Measurements from ENCODE around the gene RASGRF2. TPM values are rescaled to one million over a fixed set of nuclear protein-coding genes. Genes with fewer than 3 reads are reported as not detected.

Gene RASGRF2
- total RNA-seq, 1 donor from 2014 or later: 0.58 TPM

DNA sequence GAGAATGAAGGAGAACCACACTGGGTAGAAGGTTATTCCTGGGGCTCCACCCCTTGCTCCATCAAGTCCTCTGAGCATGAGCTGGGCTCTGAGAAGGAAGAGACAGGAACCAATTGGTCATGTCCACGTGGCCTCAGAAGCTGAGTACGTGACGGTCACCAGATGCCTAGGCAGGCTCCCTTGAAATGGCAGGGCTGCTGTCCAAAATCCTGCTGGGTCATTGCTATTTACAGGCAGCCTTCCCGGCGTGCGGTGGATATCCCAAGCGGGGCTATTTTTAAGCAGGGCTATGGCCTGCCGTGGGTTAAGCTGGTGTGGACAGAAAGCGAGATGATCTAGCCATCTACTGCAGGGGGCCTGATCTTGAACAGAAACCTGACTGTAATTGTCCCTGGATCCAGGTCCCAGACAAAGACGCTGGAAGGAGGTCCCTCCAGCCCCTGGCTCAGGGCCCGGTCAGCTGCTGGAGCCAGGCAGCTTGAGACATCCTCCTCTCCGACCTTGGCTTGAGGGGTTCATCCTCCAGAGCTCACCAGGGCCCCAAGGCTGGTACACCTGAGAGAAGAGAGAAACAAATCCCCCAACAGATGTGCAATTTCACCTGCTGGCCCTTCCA, 272.4 kb downstream of the RASGRF2 start:
- ATAC-seq (peak; percentile 30), DNase-seq (ENCODE audit: low spot score) (peak; percentile 51)

DNA sequence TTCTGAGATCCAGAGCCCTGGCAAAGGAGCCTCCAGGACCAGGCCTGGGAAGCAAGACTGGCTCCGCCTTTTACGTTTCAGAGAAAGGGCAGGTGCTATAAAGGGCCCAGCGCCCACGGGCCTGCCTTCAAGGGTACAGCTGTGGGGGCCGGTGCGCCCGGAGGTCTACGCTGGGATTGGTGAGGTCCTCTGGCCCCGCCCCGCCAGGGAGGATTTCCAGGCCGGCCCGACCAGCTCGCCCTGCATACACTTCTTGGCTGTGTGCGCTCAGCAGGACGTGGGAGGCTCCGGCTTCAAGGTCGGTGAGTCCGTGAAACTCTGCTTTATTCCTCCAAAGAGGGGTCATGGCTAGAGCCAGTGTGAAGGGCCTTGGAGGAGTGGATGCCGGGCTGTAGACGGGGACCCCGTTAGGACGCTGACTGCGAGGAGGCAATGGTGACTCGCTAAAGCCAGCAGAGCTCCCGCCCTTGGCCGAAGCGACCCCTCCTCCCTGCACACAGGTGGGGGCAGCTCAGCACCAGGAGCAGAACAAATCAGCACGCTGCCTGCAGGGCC, 273.0 kb downstream of the RASGRF2 start, which contains the start of gene CKMT2:
TSS of gene CKMT2 (plus strand) at position 243 of the 555 bp plus-strand sequence. CDS start 17,811 bp downstream, outside the sequence.
- ATAC-seq: peak; percentile 77
- peak; percentile 58 for DNase-seq (ENCODE audit: low spot score)

DNA sequence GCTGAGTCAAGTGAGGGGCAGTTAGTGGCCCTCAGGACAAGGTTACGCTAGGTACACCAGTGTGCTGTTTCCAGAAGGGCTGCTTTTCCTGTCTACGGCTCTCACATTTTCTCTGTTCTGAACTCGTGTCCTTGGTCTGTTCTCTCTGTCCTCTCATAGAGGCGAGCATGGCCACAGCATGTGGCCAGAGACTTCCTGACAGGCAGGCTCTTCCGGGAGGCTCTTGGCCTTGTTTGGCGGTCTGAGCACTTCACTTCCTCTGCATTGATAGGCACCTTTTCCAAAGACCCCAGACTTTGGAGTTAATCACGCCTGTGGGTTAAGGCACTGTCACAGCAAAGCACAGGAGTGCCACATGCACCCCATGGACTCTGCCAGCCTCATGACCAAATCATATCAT, 274.1 kb downstream of the RASGRF2 start:
- ATAC-seq (no peak), DNase-seq (ENCODE audit: low spot score) (no peak)

DNA sequence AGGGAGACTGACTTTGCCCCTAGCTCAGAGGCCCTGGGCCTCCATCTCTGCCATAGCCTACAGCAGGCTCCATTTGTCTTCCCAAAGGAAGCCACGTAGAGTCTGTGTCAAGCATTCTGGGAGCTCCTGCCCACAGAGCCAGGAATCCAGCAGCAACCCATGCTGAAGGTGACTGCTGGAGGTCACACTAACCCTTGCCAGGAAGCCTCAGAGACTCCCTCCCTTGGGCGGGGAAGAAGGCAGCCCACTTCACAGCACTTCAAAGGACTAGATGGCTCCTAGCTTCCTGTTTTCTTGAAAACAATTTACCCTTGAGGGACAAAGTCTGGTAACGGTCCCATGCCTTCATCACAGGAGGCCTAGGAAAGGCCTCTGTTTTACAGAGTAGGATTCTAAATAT, 274.6 kb downstream of the RASGRF2 start:
- DNase-seq (ENCODE audit: low spot score) (no peak), ATAC-seq (no peak)

DNA sequence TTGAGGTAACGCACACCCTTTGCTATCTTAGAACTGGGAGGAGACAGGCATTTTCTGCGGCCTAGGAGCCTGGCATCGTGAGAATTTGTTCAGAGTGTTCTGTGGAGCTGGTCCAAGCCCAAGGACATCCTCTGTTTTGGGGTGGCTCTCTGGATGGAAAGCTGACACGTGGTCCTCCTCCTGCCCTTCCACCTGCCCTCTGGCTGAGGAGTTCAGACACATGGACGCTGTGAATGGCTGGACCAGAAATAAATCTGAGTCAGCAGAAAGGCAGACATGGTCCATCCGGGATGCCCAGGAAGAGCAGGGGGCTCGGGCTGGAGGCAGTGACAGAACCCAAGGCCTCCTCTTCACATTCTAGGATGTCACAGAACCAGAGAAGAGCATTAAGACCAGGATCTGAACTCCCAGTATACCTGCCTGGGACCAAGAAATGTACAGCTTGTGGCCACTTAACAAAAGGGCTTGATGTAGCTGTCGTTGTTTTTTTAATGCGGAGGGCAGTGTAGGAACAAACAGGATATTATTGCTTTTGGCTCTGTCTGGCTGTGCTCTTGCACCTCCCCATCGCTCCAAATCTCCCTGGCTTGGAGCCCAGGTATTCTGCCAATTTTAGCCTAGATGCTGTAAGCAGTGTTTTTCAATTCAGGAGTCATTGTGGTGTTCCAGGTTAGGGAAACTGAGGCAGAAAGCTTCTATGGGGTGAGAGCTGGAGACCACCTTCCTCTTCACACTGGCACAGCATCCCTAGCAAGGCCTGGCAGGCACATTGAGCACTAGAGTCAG, 275.3 kb downstream of the RASGRF2 start:
- ATAC-seq (peak; percentile 54), DNase-seq (ENCODE audit: low spot score) (no peak)

DNA sequence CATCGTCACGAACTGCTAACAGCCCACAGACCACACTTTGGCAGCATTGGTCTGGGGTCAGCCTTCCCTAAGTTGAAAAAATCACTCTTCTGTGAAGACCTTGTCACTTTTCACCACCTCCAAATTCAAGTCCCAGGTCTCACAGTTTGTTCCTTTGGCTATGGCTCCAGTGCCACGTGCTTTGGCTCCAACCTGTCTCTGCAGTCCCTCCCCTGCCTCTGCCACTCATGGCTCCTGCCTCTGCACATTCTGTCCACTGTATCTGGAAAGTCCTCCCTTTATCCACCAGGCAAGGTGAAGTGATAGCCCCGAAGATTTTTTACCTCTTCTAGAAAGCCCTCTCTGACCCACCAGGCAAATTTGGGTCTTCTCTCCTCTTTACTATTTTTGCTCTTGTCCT, 278.3 kb downstream of the RASGRF2 start:
- no peak for DNase-seq (ENCODE audit: low spot score)
- ATAC-seq: no peak

DNA sequence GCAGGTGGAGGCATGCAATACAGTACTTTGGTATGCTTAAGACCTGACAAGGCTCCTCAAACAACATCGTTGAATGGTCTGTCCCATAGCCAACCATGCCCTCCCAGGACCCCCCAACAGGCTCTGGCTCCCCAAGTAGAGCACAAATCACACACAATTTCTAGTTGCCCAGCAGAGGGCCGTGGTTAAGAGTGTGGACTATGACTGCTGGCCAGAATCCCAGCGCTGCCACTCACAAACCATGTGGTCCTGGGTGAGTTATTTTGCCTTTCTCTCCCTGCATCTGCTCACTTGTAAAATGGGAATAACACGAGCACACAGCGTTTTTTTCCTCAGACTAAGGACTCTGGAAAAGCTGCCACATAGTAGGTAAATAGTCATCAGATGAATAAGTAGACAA, 279.4 kb downstream of the RASGRF2 start:
- ATAC-seq (peak; percentile 55), DNase-seq (ENCODE audit: low spot score) (no peak)

DNA sequence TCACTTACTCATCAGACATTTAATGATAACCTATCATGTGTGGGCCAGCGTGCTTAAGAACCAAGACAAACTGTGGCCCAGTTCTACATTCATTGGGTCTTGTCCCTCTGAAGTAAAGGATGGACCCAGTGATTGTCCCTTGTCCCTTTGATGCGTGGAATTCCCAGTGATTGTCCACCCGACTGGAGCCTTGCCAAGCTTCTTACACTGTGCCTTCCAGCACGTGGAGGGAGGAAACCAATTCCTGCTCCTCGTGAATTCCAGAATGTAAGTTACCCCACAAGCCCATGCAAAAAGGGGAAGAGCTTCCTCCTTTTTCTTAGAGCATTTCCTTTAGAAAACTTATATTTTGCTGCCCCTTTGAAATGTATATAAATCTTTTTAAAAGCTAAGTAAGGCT, 280.8 kb downstream of the RASGRF2 start:
- no peak for DNase-seq (ENCODE audit: low spot score)
- ATAC-seq: no peak

DNA sequence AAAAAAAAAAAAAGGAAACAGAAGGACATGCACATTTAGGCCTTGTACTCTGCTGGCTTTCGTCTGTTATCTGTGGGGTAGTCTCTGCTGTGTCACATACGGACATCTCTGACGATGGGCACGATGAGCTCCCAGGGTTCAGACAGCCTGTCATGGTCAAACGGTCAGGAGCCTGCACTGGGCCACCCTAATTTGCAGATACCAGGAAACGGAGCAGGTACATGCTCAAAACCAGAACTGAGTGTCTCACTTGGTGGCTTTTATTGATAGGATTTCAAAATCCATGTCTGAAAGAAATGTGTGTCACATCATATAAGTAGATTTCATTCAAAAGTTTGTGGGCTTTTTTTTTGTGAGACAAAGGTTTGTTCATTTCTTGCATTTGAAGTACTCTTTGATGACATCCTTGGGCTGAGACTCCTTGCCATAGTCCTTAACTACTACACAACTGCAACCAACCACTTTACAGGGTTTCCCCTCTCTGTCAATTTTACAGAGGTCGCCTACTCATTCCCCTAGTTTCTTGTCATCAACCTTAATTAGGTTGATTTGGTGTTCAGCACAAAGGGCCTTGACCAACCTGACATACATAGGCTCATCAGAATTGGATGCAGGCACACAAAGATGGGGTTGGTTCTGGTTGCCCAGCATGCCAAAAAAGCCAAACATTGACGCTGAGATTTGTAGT, 281.9 kb downstream of the RASGRF2 start:
- no peak for ATAC-seq
- no peak for DNase-seq (ENCODE audit: low spot score)

DNA sequence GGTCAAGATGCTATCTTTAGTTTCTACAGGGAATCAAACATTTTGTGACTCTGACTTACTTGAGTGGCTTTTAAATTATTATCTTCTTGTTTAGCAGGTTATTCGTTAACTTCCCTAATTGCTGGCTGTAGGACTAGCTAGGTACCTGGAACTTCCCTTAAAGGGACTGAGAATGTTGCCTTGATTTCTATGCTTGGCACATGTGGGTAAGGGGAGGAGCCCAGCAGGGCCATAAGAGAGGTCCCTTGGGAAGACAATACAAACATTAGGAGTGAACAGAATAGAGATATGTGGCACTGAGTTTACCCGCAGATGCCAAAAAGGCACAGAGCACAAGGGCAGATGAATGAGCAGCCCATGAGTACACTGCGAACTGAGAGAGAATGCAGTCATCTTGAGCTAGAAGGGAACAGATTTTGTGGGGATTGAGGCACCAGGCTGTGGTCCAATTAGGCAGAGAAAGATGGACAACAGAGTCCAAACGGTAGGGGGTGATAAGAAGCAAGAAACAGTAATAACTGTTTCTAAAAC, 282.8 kb downstream of the RASGRF2 start:
- DNase-seq (ENCODE audit: low spot score) (no peak), ATAC-seq (no peak)

DNA sequence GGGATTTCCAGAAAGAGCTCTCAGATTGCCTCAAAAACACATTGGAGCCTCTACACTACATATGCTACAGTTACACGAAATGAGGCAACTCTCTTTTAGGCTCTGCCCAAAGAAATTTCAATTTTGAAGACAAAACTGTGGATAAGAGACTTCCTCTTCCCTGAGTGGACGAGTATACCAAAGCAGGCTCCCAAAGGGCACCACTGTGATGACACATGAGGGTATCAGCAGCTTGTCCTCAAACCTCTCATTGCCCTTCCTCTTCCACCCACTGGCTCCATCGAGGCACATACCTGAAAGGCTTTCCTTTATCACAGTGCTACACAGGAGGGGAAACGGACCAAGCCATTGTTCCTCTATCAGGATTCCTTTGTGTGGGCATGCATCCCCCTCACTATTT, 284.3 kb downstream of the RASGRF2 start:
- ATAC-seq (no peak), DNase-seq (ENCODE audit: low spot score) (no peak)

DNA sequence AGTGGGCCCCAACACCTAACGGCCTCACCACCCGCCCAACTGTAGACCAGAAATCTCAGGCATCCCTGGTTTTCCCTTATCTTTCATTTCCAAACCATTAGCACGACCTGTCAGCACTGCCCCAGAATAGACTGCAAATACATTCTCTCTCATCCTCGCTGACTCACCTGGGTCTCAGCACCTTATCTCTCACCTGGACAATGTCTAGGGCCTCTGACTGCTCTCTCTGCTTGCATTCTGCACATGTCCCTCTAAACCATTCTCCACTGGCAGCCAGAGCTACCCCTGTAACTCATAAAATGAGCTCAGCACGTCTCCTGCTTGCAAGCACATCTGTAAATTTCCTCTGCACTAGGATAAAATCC, 285.7 kb downstream of the RASGRF2 start:
- ATAC-seq: no peak
- DNase-seq (ENCODE audit: low spot score): no peak

DNA sequence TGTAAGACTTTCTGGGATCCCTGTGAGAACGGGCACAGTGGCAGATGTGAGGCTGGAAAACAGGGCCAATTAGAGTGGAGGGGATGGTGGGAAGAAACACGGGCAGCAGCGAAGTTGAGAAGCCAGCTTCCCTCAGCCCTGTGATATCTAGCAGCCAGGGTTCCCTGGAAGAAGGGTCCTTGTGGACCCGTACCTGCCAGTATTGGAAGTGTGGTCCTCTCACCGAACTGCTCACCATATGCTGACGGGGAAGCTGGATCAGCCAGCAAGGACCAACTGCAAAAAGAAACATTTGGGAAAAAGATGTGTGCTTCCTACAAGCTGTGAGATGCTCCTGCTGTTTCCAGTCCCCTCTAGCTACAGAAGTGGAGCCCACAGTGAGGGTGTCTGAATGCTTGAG, 286.5 kb downstream of the RASGRF2 start:
- DNase-seq (ENCODE audit: low spot score): no peak
- no peak for ATAC-seq

DNA sequence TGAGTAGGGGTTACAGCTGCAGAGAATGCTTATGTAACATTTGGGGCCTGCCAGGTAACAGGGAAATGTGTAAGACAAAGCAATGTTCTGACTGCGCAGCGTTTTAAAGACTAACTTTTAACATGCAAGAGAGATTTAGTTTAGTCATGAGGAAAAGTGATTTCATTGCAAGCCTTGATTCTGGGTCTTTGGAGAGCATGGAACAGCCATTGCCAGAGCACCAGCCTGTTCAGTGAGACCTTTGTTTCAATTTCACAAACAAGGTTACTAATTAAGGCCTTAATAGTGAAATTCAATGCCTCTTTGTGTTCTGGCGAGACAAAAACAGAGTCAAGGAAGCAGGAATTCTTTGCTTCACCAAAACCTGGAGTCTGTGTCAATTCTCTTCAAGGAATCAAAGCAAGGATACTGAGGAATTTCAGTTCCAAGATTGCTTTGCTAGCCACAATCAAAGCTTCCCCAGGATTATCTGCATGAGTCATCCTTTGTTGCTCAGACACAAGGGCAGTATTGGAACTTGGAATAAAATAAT, 287.3 kb downstream of the RASGRF2 start:
- ATAC-seq: no peak
- DNase-seq (ENCODE audit: low spot score): no peak

DNA sequence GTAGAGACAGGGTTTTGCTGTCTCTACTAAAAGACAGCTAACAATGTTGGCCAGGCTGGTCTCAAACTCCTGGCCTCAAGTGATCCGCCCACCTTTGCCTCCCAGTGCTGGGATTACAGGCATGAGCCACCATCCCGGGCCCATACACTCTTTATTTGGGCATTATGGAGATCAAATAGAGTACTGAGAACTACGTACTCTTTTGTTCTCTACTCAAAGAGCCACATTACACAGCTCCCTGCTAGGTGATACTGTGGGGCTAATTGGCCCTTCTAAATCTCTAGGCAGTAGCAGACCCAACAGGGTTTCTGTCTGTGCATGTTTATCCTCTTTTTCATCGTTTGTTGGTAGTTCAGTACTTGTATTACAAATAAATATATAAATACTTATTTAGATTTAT, 289.1 kb downstream of the RASGRF2 start:
- DNase-seq (ENCODE audit: low spot score): no peak

DNA sequence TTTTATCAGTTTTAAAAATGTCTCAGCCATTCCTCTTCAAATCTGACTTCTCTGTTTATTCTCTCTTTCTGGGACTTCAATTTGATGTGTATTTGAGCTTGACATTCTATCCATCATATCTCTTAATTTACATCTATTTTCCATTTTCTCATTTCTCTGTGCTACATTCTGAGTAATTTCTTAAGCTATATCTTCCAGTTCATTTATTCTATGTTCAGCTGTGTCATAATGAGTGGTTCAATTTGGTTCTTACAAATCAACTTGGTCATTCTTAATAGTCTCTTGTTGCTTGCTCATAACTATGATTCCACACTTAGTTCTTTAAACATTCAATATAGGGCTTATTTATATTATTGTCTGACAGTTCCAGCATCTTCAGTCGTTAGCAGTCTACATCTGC, 289.8 kb downstream of the RASGRF2 start:
- no peak for ATAC-seq
- no peak for DNase-seq (ENCODE audit: low spot score)

More for the DNA sequence above, 289.1 kb downstream of the RASGRF2 start:
- ATAC-seq: no peak

DNA sequence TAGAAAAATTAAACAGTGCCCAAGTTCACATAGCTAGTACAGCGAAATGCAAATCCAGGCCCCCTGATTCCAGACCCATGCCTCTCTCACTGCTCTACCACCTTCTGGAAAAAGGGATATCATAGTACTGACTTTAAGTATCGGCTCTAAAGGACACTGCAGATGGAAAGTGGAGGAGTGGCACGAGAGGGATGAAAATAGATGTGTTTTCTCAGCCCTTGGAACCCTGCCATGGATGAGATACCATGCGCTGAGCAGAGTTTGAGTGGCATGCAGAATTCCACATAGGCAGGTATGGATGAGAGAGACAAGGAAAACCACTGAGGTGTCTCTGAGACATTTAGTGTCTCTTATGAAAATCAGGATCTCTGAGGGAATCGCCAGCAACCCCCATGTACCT, 291.8 kb downstream of the RASGRF2 start:
- ATAC-seq: no peak
- DNase-seq (ENCODE audit: low spot score): no peak

DNA sequence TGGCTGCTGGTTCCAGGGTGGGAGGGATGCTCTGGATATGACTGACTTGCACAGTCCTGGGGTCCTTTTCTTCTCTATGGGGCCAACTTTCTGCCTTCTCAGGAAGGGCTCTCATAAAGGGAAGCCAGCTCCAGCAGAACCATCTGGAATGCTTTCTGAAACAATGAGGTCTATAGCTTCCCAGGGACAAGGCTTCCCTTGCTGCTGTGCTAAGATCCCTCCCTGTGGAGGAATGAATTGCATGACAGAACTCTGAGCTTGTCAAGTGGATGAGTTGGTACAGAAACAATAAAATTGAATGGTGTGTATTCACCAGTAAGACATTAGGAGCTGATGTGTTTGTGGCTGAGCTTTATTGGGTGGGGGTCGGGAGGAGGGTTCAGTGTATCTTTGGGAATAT, 292.7 kb downstream of the RASGRF2 start:
- no peak for ATAC-seq
- no peak for DNase-seq (ENCODE audit: low spot score)

DNA sequence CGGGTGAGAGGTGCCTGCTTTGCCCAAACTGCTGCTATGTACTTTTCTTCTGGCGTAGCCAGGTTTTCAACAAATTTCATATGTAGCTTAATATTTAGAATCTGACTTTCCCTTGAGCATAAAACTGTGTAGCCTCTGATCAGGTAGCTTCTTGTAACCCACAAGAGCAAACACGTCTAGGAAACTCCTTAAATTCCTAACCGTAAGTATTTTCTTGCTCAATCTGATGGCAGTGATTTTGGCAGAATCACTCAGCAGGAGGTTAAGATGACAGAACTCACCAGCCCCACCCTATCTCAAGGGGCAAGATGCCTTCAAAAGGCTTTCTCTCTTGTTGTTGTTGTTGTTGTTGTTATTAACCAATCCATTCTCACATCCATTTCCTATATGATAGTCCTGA, 293.7 kb downstream of the RASGRF2 start:
- ATAC-seq: no peak
- no peak for DNase-seq (ENCODE audit: low spot score)

DNA sequence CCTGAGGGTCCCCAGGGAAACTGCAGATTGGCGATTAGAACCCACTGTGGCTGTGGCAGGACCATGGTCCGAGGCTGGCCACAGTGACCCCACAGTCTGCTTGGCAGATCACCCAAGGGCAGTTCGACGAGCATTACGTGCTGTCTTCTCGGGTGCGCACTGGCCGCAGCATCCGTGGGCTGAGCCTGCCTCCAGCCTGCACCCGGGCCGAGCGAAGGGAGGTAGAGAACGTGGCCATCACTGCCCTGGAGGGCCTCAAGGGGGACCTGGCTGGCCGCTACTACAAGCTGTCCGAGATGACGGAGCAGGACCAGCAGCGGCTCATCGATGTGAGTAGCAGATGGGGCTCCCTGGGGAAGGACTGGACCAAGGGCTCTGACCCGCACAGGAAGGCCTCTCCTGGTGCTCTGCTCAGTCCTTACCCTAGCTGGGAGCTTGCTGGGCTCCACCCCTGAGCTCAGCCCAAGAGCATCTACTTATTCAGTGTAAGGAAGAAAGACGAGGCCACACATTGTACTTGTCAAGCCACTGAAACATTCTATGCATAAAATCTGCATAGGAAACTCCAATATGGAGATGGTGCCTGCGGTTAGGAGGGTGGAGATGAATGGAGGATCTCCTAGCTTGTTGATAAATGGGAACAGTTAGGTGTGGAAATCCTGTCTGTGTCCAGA, 294.9 kb downstream of the RASGRF2 start:
- ATAC-seq (no peak), DNase-seq (ENCODE audit: low spot score) (no peak)

DNA sequence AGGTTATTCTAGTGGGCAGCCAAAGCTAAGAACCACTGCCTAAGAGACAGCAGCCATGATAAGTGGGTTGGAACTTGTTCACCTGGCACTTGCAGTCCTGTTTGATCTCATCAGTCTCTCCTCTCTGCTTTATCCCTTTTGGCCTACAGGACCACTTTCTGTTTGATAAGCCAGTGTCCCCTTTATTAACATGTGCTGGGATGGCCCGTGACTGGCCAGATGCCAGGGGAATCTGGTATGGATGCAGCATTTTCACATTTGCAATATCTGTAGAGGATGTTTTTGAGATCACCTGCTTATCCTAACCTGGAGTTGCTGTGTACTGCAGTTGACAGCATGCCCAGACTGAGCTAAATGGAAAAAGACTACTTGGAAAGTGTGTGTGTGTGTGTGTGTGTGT, 296.6 kb downstream of the RASGRF2 start:
- DNase-seq (ENCODE audit: low spot score) (no peak), ATAC-seq (no peak)
